ENCODE measurements around the gene PLEKHG4B.
"Not testable (repeated sequence)": the region's sequence is repeated elsewhere in the genome, so short reads cannot be mapped to it uniquely, and the experiment has no call there.

The PLEKHG4B gene

GRCh38 chr5:91556-92263, at the start of gene PLEKHG4B:
PLEKHG4B (plus strand) TSS chr5:92168; CDS start chr5:92232, 64 bp downstream.
- DNase-seq = no peak

- no peak for DNase-seq
Measured at GRCh38 chr5:42250-42649, 49.7 kb upstream of the PLEKHG4B start.

GRCh38 chr5:48192-48591, 43.8 kb upstream of the PLEKHG4B start:
- no peak for DNase-seq

- DNase-seq = not testable (repeated sequence)
Measured at GRCh38 chr5:49530-49929, 42.4 kb upstream of the PLEKHG4B start.

GRCh38 chr5:49953-50544, 41.9 kb upstream of the PLEKHG4B start:
- no peak for DNase-seq

GRCh38 chr5:50724-51499, 41.1 kb upstream of the PLEKHG4B start:
- DNase-seq = no peak

- DNase-seq = no peak
Measured at GRCh38 chr5:51500-51823, 40.5 kb upstream of the PLEKHG4B start.

GRCh38 chr5:53381-54174, 38.4 kb upstream of the PLEKHG4B start:
- no peak for DNase-seq

GRCh38 chr5:54175-54730, 37.7 kb upstream of the PLEKHG4B start:
- no peak for DNase-seq

- no peak for DNase-seq
Measured at GRCh38 chr5:54876-55569, 36.9 kb upstream of the PLEKHG4B start.

- no peak for DNase-seq
Measured at GRCh38 chr5:56561-57290, 35.2 kb upstream of the PLEKHG4B start.

- DNase-seq = not testable (repeated sequence)
Measured at GRCh38 chr5:60250-60649, 31.7 kb upstream of the PLEKHG4B start.

- DNase-seq = no peak
Measured at GRCh38 chr5:70440-70839, 21.5 kb upstream of the PLEKHG4B start.

GRCh38 chr5:72316-73180, 19.4 kb upstream of the PLEKHG4B start:
- not testable (repeated sequence) for DNase-seq

- DNase-seq = not testable (repeated sequence)
Measured at GRCh38 chr5:73181-73447, 18.9 kb upstream of the PLEKHG4B start.

- no peak for DNase-seq
Measured at GRCh38 chr5:73768-74502, 18.0 kb upstream of the PLEKHG4B start.

GRCh38 chr5:74503-75109, 17.4 kb upstream of the PLEKHG4B start:
- no peak for DNase-seq

- DNase-seq = no peak
Measured at GRCh38 chr5:75331-76320, 16.3 kb upstream of the PLEKHG4B start.
